GM21576 (cell line): ENCODE results near the gene CLHC1.
A peak's percentile ranks its signal among the peaks of the same experiment; 100 is the strongest.
"Not testable (repeated sequence)": the region's sequence is repeated elsewhere in the genome, so short reads cannot be mapped to it uniquely, and the experiment has no call there.

Experiments
- ATAC-seq: cut with Tn5 transposase; IDR thresholded peaks from one replicate; pipeline ENCODE4 v1.9.1; 2021; ENCODE audit warnings: mild to moderate bottlenecking, moderate library complexity; ENCODE audit not compliant: unreplicated experiment

Gene CLHC1

DNA sequence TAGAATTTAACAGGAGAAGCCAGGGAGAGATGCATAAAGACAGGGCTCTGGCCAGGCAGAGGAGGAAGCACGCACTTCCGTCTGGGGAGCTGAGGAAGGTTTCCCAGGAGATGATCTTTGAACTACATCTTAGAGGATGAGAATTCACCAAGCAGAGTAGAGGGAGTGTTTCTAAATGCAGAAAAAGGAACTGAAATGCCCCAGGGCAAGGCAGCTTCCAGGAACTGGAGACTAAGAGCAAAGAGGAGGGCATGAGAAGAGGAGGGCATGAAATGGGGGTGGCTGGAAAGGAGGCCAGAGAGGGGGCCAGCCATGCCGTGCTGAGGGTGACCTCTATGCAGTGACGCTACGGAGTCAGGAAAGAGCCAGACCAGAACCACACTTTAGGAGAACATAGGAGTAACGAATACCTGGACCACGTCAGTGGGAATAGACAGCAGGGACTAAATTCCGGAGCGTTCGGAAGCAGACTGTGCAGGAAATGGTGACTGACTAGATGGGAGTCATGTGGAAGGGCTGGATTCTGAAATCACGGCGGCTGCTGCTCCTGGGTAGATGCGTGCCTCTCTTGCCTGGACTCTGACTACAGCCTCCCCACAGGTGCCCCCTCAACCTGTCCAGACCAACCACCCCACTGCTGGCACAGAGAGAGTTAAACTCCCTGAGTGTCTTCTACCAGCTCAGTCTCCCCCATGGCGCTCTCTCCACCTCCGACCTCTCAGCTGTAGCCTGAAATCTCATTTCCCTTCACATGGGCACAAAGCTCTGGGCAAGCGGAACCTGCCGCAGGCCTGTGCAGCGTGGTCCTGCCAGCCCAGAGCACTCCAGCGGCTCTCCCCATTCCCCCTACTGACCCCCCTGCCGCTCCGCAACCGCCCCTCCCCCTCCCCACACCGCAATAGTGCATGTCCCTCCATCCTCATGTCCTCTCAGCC lies 94.8 kb downstream of the CLHC1 start:
- no peak for ATAC-seq

DNA sequence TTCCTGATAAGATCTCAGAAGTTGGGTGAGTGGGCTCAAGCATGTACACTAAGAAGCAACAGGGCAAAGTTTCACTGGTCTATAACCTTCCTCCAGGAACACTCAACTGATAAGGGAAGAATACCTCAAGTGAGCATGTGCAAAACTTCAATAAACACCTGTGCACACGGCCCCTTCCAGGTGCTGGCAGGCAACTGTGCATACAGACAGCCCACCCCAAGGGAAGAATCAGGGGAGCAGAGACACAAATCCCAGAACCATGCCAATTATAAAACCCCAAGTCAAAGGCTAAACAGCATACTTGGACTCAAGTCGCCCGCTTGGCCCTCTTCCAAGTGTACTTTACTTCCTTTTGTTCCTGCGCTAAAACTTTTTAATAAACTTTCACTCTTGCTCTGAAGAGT lies 96.0 kb downstream of the CLHC1 start:
- no peak for ATAC-seq

DNA sequence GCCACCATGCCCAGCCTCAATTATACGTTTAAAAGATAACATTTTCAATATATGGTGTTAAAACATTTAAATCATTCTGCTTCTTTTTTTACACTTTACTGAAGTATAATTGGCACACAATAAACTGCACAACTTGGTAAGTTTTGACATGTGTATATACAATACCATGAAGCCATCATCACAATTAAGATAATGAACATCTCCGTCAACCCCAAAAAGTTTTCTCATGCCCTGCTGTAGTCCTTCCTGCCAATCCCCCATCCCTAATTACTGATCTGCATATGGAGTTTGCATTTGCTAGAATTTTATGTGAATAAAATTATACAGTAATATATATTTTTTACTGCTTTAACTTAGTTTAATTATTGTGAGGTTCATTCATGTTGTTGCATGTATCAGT lies 96.6 kb downstream of the CLHC1 start:
- no peak for ATAC-seq

DNA sequence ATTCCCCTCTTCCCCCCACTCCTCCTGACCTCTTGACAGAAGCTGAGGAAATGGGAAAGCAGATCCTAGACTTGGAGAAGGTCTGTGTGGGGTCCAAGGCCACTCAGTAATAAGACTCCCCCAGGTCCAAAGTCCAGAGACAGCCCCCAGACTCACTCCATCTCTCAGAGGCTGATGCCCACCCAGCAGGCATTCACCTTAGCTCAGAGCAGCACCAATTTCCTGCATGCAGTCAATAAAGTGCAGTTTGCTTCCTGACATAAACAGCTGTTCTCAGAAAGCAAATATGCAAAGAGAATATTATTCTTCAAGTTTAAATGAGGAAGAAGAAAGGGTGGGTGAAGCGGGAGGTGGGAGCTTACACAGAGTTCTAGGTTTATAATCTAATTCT lies 97.8 kb downstream of the CLHC1 start:
- ATAC-seq: no peak

DNA sequence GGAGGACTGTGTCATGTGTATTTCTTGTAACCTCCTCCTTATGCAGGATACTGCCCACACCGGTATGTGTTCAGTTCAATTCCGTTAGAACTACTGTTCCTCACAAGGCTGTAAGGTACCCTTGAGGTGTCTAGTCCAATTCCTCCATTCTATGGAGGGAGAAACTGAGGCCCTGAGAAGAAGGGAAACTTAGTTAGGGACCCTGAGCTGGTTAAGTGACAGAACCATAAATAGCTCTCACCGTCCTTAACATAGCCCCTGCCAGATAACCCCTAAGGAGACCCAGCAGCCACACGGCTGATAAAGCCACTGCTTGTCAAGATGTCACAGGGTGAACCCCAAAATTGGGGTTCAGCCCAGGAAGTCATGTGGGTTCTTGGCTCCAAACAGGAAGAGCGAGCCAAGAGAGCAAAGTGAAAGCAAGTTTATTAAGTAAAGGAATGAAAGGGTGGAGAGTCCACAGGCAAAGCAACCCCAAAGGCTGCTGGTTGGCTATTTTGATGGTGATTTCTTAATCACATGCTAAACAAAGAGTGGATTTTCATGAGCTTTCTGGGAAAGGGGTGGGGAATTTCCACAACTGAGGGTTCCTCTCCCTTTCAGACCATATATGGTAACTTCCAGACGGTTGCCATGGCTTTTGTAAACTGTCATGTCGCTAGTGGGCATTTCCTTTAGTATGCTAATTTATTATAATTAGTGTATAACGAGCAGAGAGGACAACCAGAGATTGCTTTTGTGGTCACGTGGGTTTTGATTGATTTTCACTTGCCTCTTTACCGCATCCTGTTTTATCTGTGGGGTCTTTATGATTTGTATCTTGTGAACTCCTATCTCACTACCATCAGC lies 98.4 kb downstream of the CLHC1 start:
- ATAC-seq: peak; percentile 69

DNA sequence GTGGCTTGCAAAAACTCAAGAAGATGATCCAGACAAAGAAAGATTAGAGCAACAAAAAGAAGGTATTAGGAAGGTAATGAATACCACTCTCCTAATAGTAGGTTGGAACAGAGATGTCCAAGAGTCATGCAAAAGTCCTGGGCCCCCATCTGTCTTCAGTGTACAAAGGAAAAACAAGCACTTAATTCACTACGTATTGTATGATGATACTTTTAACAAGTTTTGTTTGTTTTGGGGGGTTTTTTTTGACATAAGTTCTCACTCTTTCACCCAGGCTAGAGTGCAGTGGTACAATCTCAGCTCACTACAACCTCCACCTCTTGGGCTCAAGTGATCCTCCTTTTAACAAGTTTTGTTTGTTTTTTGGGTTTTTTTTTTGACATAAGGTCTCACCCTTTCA lies 101.2 kb downstream of the CLHC1 start:
- ATAC-seq: no peak

DNA sequence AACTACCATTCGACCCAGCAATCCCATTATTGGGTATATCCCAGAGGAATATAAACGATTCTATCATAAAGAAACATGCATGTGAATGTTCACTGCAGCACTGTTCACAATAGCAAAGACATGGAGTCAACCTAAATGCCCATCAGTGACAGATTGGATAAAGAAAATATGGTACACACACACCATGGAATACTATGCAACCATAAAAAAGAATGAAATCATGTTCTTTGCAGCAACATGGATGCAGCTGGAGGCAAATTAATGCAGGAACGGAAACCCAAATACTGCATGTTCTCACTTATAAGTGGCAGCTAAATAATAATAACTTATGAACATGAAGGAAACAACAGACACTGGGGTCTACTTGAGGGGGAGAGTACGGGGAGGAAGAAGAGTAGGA lies 105.5 kb downstream of the CLHC1 start:
- ATAC-seq: not testable (repeated sequence)
